ENCODE data around the gene SSNA1.

GRCh38 chr9:137160716-137161557, 27.5 kb upstream of the SSNA1 start:
- TF ChIP-seq EZH2 (IDR thresholded peaks at IDR 0.05; ENCODE audit: low read length, missing control alignments) (peak; percentile 58), CTCF (conservative IDR thresholded peaks at IDR 0.05 in 1 of 2, IDR thresholded peaks at IDR 0.05 in 1 of 2; ENCODE audit: low read depth in 1 of 2, low read length in 2 of 2) (no peak)

Measured in fibroblast of lung (primary cell).